OCI-M1 (cell line): ENCODE results near the gene ITPA.
A peak's percentile ranks its signal among the peaks of the same experiment; 100 is the strongest.
"Not testable (repeated sequence)": the region's sequence is repeated elsewhere in the genome, so short reads cannot be mapped to it uniquely, and the experiment has no call there.

Source experiments
- DNase-seq: peaks from one replicate; lab custom pipeline; 2025; lab: John Stamatoyannopoulos, UW

Gene ITPA

GRCh38 chr20:3173610-3174441 is 35.5 kb upstream of the ITPA start:
- peak; percentile 94 for DNase-seq

GRCh38 chr20:3174442-3175261 is 34.6 kb upstream of the ITPA start:
- peak; percentile 86 for DNase-seq

GRCh38 chr20:3175270-3175669 is 34.0 kb upstream of the ITPA start:
- no peak for DNase-seq

GRCh38 chr20:3177746-3178485 is 31.4 kb upstream of the ITPA start:
- peak; percentile 55 for DNase-seq

- no peak for DNase-seq
Observed at GRCh38 chr20:3180319-3180718, 29.0 kb upstream of the ITPA start.

GRCh38 chr20:3181270-3181669 is 28.0 kb upstream of the ITPA start:
- no peak for DNase-seq

GRCh38 chr20:3182429-3182828 is 26.9 kb upstream of the ITPA start:
- not testable (repeated sequence) for DNase-seq

- no peak for DNase-seq
Observed at GRCh38 chr20:3183896-3184612, 25.2 kb upstream of the ITPA start.

- DNase-seq, result not testable (repeated sequence)
Observed at GRCh38 chr20:3187861-3188260, 21.4 kb upstream of the ITPA start.

- no peak for DNase-seq
Observed at GRCh38 chr20:3188823-3189413, 20.4 kb upstream of the ITPA start.

- no peak for DNase-seq
Observed at GRCh38 chr20:3189561-3190131, 19.7 kb upstream of the ITPA start.

- DNase-seq, result no peak
Observed at GRCh38 chr20:3190681-3191111, 18.6 kb upstream of the ITPA start.

GRCh38 chr20:3192226-3193015 is 16.9 kb upstream of the ITPA start:
- DNase-seq, result no peak

- no peak for DNase-seq
Observed at GRCh38 chr20:3193806-3194616, 15.3 kb upstream of the ITPA start.

GRCh38 chr20:3194617-3195280 is 14.5 kb upstream of the ITPA start:
- DNase-seq, result no peak

GRCh38 chr20:3195590-3196237 is 13.6 kb upstream of the ITPA start:
- no peak for DNase-seq

GRCh38 chr20:3199206-3199605 is 10.1 kb upstream of the ITPA start:
- DNase-seq, result no peak
